ENCODE measurements around the gene IFFO2.

DNA sequence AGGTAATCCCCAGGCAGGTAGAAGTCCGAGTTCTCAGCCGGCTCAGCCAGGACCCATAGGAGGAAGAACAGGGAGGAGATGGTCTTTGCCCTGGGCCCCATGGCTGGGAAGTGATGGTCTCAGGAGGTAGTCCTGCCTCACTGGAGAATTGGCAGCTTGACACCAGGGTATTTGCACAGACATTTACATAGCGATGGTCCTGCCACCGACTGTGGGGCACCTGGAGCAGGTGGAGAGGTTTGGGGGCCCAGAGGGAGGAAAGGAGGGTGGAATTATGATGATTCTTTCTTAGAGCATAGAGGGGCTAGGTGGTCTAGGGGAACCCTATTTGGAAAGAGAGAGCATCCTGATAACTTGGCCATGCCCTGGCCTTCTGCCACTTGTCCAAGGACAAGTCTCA is 96.9 kb downstream of the IFFO2 start, which contains the start of gene TAS1R2:
- no peak for TF ChIP-seq POLR2A (IDR thresholded peaks at IDR 0.05)
- no peak for TF ChIP-seq CTCF (IDR thresholded peaks at IDR 0.05)

All from esophagus squamous epithelium (tissue), 4 donors.